HCT116 (cell line): Measurements from ENCODE around the gene LHPP.

Experiments
- CEBPB ChIP-seq: IDR thresholded peaks from 2 replicates; pipeline ENCODE4 v1.6.1; 2012; ENCODE audit warnings: low read depth
- EGR1 ChIP-seq: IDR thresholded peaks from 2 replicates; pipeline ENCODE4 v1.6.1; 2012; ENCODE audit warnings: low read depth
- EZH2 ChIP-seq: fragments of 200-600 bp; sonication (generic); IDR thresholded peaks from 2 replicates; pipeline ENCODE4 v1.6.1; 2017; ENCODE audit warnings: antibody characterized with exemption, mixed run types
- EZH2phosphoT487 ChIP-seq: fragments of 200-600 bp; IDR thresholded peaks from 2 replicates; pipeline ENCODE4 v1.6.1; 2018; ENCODE audit warnings: antibody characterized with exemption, borderline replicate concordance
- JUND ChIP-seq: IDR thresholded peaks from 2 replicates; pipeline ENCODE4 v1.6.1; 2012
- POLR2A ChIP-seq: IDR thresholded peaks from 2 replicates; pipeline ENCODE4 v1.7.0; 2011; ENCODE audit warnings: borderline replicate concordance; ENCODE audit not compliant: insufficient read depth, insufficient read length; ENCODE audit errors: extremely low read depth
- POLR2AphosphoS5 ChIP-seq: IDR thresholded peaks from 2 replicates; pipeline ENCODE4 v1.6.1; 2011; ENCODE audit warnings: mild to moderate bottlenecking, low read depth, low read length, moderate library complexity
- RAD21 ChIP-seq: IDR thresholded peaks from 2 replicates; pipeline ENCODE4 v1.6.1; 2012; ENCODE audit warnings: low read depth, mild to moderate bottlenecking
- TF ChIP-seq, protein P1 (sequence below): IDR thresholded peaks from 2 replicates; pipeline ENCODE4 v1.6.1; 2011; ENCODE audit warnings: mild to moderate bottlenecking, low read length, moderate library complexity; ENCODE audit not compliant: insufficient replicate concordance; ENCODE audit errors: extremely low read depth
- TF ChIP-seq, protein P2 (sequence below), 3 experiments: fragments of 200-600 bp in 1 of 3; sonication (generic) in 1 of 3; IDR thresholded peaks in 2 of 3; conservative IDR thresholded peaks in 1 of 3; 2 replicates each; pipeline ENCODE4 v1.5.1; 2012 to 2017; ENCODE audit warnings: low read depth in 2 of 3, low read length in 2 of 3, antibody characterized with exemption in 1 of 3, borderline replicate concordance in 1 of 3, control low read depth in 1 of 3, mild to moderate bottlenecking in 1 of 3, mixed read lengths in 1 of 3, mixed run types in 1 of 3, moderate library complexity in 1 of 3; ENCODE audit not compliant: insufficient read depth in 1 of 3
- TF ChIP-seq, protein P3 (sequence below): IDR thresholded peaks from 2 replicates; pipeline ENCODE4 v1.6.1; 2012; ENCODE audit warnings: low read depth

DNA sequence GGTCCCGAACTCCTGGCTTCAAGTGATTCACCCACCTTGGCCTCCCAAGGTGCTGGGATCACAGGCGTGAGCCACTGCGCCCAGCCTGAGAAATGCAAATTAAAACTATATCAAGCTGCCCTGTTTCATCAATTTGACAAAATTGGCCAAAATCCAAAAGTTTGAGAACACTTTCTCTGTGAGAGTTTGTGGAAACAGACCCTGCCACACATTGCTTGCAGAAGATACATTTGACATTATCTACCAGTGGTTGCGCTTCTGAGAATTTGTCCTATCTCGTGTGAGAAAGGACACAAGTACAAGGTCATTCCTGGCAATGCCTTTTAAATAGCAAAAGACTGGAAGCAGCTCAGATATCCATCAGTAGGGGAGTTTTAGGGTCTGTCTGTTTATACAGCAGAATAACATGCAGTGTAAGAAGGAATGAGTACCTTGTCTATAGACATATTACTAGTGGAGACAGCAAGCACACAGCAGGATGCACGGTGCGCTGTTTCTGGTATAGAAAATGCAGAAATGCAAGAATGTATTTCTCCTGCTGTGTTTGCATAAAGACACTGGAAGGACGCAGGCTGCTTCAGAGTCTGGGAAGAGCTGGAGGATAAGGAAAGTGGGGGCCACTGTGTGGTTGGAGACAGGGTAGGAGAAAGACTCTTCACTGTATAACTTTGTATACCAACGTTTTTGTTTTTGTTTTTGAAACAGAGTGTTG lies 4.3 kb downstream of the LHPP start:
- TF ChIP-seq, protein P1, sequence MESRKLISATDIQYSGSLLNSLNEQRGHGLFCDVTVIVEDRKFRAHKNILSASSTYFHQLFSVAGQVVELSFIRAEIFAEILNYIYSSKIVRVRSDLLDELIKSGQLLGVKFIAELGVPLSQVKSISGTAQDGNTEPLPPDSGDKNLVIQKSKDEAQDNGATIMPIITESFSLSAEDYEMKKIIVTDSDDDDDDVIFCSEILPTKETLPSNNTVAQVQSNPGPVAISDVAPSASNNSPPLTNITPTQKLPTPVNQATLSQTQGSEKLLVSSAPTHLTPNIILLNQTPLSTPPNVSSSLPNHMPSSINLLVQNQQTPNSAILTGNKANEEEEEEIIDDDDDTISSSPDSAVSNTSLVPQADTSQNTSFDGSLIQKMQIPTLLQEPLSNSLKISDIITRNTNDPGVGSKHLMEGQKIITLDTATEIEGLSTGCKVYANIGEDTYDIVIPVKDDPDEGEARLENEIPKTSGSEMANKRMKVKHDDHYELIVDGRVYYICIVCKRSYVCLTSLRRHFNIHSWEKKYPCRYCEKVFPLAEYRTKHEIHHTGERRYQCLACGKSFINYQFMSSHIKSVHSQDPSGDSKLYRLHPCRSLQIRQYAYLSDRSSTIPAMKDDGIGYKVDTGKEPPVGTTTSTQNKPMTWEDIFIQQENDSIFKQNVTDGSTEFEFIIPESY, result no peak
- TF ChIP-seq, protein P2, sequence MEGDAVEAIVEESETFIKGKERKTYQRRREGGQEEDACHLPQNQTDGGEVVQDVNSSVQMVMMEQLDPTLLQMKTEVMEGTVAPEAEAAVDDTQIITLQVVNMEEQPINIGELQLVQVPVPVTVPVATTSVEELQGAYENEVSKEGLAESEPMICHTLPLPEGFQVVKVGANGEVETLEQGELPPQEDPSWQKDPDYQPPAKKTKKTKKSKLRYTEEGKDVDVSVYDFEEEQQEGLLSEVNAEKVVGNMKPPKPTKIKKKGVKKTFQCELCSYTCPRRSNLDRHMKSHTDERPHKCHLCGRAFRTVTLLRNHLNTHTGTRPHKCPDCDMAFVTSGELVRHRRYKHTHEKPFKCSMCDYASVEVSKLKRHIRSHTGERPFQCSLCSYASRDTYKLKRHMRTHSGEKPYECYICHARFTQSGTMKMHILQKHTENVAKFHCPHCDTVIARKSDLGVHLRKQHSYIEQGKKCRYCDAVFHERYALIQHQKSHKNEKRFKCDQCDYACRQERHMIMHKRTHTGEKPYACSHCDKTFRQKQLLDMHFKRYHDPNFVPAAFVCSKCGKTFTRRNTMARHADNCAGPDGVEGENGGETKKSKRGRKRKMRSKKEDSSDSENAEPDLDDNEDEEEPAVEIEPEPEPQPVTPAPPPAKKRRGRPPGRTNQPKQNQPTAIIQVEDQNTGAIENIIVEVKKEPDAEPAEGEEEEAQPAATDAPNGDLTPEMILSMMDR (IDR thresholded peaks at IDR 0.05 in 2 of 3, conservative IDR thresholded peaks at IDR 0.05 in 1 of 3; ENCODE audit: borderline replicate concordance in 1 of 3, insufficient read depth in 1 of 3, low read depth in 2 of 3, low read length in 2 of 3), result no peak
- TF ChIP-seq EZH2, result no peak
- TF ChIP-seq POLR2A, result no peak
- TF ChIP-seq CEBPB, result no peak
- TF ChIP-seq RAD21, result no peak
- TF ChIP-seq JUND, result no peak
- no peak for TF ChIP-seq POLR2AphosphoS5
- no peak for TF ChIP-seq EZH2phosphoT487
- TF ChIP-seq, protein P3, sequence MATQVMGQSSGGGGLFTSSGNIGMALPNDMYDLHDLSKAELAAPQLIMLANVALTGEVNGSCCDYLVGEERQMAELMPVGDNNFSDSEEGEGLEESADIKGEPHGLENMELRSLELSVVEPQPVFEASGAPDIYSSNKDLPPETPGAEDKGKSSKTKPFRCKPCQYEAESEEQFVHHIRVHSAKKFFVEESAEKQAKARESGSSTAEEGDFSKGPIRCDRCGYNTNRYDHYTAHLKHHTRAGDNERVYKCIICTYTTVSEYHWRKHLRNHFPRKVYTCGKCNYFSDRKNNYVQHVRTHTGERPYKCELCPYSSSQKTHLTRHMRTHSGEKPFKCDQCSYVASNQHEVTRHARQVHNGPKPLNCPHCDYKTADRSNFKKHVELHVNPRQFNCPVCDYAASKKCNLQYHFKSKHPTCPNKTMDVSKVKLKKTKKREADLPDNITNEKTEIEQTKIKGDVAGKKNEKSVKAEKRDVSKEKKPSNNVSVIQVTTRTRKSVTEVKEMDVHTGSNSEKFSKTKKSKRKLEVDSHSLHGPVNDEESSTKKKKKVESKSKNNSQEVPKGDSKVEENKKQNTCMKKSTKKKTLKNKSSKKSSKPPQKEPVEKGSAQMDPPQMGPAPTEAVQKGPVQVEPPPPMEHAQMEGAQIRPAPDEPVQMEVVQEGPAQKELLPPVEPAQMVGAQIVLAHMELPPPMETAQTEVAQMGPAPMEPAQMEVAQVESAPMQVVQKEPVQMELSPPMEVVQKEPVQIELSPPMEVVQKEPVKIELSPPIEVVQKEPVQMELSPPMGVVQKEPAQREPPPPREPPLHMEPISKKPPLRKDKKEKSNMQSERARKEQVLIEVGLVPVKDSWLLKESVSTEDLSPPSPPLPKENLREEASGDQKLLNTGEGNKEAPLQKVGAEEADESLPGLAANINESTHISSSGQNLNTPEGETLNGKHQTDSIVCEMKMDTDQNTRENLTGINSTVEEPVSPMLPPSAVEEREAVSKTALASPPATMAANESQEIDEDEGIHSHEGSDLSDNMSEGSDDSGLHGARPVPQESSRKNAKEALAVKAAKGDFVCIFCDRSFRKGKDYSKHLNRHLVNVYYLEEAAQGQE, result no peak
- no peak for TF ChIP-seq EGR1
